Hepatocyte (in vitro differentiated cells): ENCODE measurements around the gene PAXX. TPM values are rescaled to one million over a fixed set of nuclear protein-coding genes. Genes with fewer than 3 reads are reported as not detected.

Experiments
- DNase-seq: peaks from one replicate; pipeline ENCODE4 v3.0.0-alpha.2; 2016; ENCODE audit warnings: low spot score
- H2AFZ ChIP-seq: fragments of 200-600 bp; sonication (generic); 2 replicates; pipeline ENCODE4 v1.6.0; 2016; ENCODE audit warnings: antibody characterized with exemption, mild to moderate bottlenecking
- H3K27ac ChIP-seq: fragments of 200-600 bp; sonication (generic); 2 replicates; pipeline ENCODE4 v1.5.1; 2016; ENCODE audit warnings: mild to moderate bottlenecking
- H3K27me3 ChIP-seq: fragments of 200-600 bp; sonication (generic); 2 replicates; pipeline ENCODE4 v1.6.1; 2016
- H3K36me3 ChIP-seq: fragments of 200-600 bp; sonication (generic); replicated peaks from 2 replicates; pipeline ENCODE4 v1.5.1; 2016; ENCODE audit warnings: low read depth; ENCODE audit not compliant: insufficient read depth
- H3K4me1 ChIP-seq: fragments of 200-600 bp; sonication (generic); 2 replicates; pipeline ENCODE4 v1.5.1; 2016; ENCODE audit warnings: mild to moderate bottlenecking, moderate library complexity; ENCODE audit not compliant: insufficient read depth
- H3K4me2 ChIP-seq: fragments of 200-600 bp; sonication (generic); 2 replicates; pipeline ENCODE4 v1.6.0; 2016
- H3K4me3 ChIP-seq: fragments of 200-600 bp; sonication (generic); 2 replicates; pipeline ENCODE4 v1.5.1; 2016; ENCODE audit warnings: mild to moderate bottlenecking
- H3K79me2 ChIP-seq: fragments of 200-600 bp; sonication (generic); 2 replicates; pipeline ENCODE4 v1.6.0; 2017; ENCODE audit warnings: mild to moderate bottlenecking
- H3K9me2 ChIP-seq: fragments of 200-600 bp; sonication (generic); replicated peaks from 2 replicates; pipeline ENCODE4 v1.6.0; 2017; ENCODE audit warnings: mild to moderate bottlenecking; ENCODE audit not compliant: insufficient read depth
- H3K9me3 ChIP-seq: fragments of 200-600 bp; sonication (generic); 2 replicates; pipeline ENCODE4 v1.5.1; 2016; ENCODE audit warnings: low read depth, mild to moderate bottlenecking
- H4K20me1 ChIP-seq: fragments of 200-600 bp; sonication (generic); 2 replicates; pipeline ENCODE4 v1.6.0; 2016; ENCODE audit warnings: mild to moderate bottlenecking; ENCODE audit not compliant: insufficient read depth, poor library complexity, severe bottlenecking
- EZH2 ChIP-seq: fragments of 200-600 bp; sonication (generic); IDR thresholded peaks from 2 replicates; pipeline ENCODE4 v1.6.1; 2016; ENCODE audit warnings: antibody characterized with exemption, mild to moderate bottlenecking, borderline replicate concordance
- EZH2phosphoT487 ChIP-seq: fragments of 200-600 bp; sonication (generic); IDR thresholded peaks from one replicate; pipeline ENCODE4 v1.6.1; 2018; ENCODE audit warnings: antibody characterized with exemption, mild to moderate bottlenecking, low read depth, moderate library complexity; ENCODE audit not compliant: unreplicated experiment, severe bottlenecking
- WGBS: methylation state at CpG from one replicate; pipeline ENCODE4 v1.1.6; 2016; ENCODE audit warnings: low lambda C conversion rate; ENCODE audit errors: missing lambda C conversion rate; 5-methylcytosine and 5-hydroxymethylcytosine counted together
- polyA plus RNA-seq: library from polyadenylated mRNA; unstranded; fragments of >200 nt; fragmentation: Nextera tagmentation; extraction: Ambion mirVana; gene quantifications from 2 replicates; pipeline ENCODE4 v1.2.1, GENCODE V29; 2016
- total RNA-seq: library from RNA; depleted of rRNA; stranded (reverse); fragments of >200 nt; gene quantifications from 2 replicates; pipeline ENCODE4 v1.2.3, GENCODE V29; 2014
- TF ChIP-seq, protein P1 (sequence below): fragments of 200-600 bp; sonication (generic); IDR thresholded peaks from 2 replicates; pipeline ENCODE4 v1.5.1; 2016; ENCODE audit warnings: antibody characterized with exemption, mild to moderate bottlenecking; ENCODE audit not compliant: poor library complexity

Gene PAXX
- total and polyA plus RNA-seq, 2 experiments from 2014 or later = 39.5 to 89.5 TPM

DNA sequence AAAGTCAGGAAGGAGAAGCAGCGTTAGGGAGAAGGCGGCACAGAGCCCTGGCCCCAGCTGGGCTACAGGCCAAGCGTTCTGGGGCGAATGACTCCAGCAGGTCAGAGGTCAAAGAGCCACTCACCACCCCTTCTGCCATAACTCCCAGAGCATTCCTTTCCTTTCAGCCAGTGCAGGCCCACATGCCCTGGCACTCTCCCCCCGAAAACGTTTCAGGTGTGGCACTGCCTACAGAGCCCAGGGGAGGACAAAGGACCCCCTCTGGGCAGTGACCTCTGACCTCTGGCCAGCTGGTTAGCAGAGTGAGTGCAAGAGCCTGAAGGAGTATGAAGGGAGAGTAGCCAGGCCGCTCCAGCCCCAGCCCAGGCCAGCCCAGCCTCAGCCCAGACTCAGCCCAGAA lies 30.9 kb downstream of the PAXX start:
- Histone ChIP-seq H3K4me1 (peaks cover 6% of the 10 kb centered on the region), H3K27ac (no peak overlapping the region), H3K27me3 (no peaks in the 10 kb centered on the region), H2AFZ (no peak overlapping the region), H3K4me3 (no peak overlapping the region), H3K4me2 (no peak overlapping the region), H3K36me3 (no peaks in the 10 kb centered on the region), H3K79me2 (no peaks in the 10 kb centered on the region), H3K9me3 (no peaks in the 10 kb centered on the region), H3K9me2 (no peaks in the 10 kb centered on the region), H4K20me1 (no peaks in the 10 kb centered on the region)
- WGBS = 82% methylated on average over 6 of the region's 7 CpGs
- DNase-seq = no peak
- TF ChIP-seq EZH2 (no peak), EZH2phosphoT487 (no peak)
- TF ChIP-seq, protein P1, sequence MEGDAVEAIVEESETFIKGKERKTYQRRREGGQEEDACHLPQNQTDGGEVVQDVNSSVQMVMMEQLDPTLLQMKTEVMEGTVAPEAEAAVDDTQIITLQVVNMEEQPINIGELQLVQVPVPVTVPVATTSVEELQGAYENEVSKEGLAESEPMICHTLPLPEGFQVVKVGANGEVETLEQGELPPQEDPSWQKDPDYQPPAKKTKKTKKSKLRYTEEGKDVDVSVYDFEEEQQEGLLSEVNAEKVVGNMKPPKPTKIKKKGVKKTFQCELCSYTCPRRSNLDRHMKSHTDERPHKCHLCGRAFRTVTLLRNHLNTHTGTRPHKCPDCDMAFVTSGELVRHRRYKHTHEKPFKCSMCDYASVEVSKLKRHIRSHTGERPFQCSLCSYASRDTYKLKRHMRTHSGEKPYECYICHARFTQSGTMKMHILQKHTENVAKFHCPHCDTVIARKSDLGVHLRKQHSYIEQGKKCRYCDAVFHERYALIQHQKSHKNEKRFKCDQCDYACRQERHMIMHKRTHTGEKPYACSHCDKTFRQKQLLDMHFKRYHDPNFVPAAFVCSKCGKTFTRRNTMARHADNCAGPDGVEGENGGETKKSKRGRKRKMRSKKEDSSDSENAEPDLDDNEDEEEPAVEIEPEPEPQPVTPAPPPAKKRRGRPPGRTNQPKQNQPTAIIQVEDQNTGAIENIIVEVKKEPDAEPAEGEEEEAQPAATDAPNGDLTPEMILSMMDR = no peak

DNA sequence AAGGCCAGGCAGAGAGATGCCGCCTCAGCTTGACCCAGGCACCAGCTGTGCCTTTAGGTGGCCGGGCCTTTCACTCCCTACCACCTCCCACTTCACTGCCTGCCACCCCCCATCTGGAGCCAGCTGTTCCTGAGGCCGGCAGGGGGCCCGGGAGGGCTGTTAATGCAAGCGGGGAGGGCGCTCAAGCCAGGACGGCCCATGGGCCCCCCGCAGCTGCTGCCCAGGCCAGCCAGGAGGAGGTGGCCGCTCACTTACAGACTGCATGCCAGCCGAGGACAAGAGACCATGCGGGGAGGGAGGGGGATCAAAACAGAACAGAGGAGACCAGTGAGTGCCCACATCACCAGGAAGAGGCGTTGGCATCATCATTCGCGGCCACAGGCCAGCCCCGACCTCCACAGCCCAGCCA lies 31.4 kb downstream of the PAXX start:
- Histone ChIP-seq H3K9me2 (no peaks in the 10 kb centered on the region), H3K4me1 (peaks cover 9% of the 10 kb centered on the region), H3K9me3 (no peaks in the 10 kb centered on the region), H3K4me2 (no peak overlapping the region), H3K27ac (no peak overlapping the region), H3K27me3 (no peaks in the 10 kb centered on the region), H2AFZ (no peak overlapping the region), H4K20me1 (no peaks in the 10 kb centered on the region), H3K4me3 (no peak overlapping the region), H3K36me3 (no peaks in the 10 kb centered on the region), H3K79me2 (no peaks in the 10 kb centered on the region)
- no peak for TF ChIP-seq EZH2phosphoT487
- no peak for TF ChIP-seq EZH2
- TF ChIP-seq, protein P1 = no peak
- 86% methylated on average over 12 of the region's 15 CpGs for WGBS
- no peak for DNase-seq

- Histone ChIP-seq H3K4me3 (no peak overlapping the region), H3K9me2 (no peaks in the 10 kb centered on the region), H3K4me2 (no peak overlapping the region), H3K4me1 (peaks cover 20% of the 10 kb centered on the region), H3K9me3 (no peaks in the 10 kb centered on the region), H3K79me2 (no peaks in the 10 kb centered on the region), H2AFZ (no peak overlapping the region), H4K20me1 (no peaks in the 10 kb centered on the region), H3K36me3 (no peaks in the 10 kb centered on the region), H3K27ac (no peak overlapping the region), H3K27me3 (no peaks in the 10 kb centered on the region)
- no peak for TF ChIP-seq EZH2
- TF ChIP-seq, protein P1 = no peak
- no peak for TF ChIP-seq EZH2phosphoT487
- DNase-seq = no peak
- WGBS = 92% methylated on average over 20 of the region's 21 CpGs
These were observed 33.3 kb downstream of the PAXX start for GRCh38 chr9:137025517-137025966.

GRCh38 chr9:137026384-137026783 lies 34.2 kb downstream of the PAXX start:
- WGBS = 100% methylated on average over 1 of the region's 2 CpGs
- Histone ChIP-seq H4K20me1 (no peaks in the 10 kb centered on the region), H3K4me2 (no peak overlapping the region)

More at GRCh38 chr9:137026384-137026783, 34.2 kb downstream of the PAXX start:
- no peaks in the 10 kb centered on the region for H3K27me3 ChIP-seq
- no peaks in the 10 kb centered on the region for H3K9me2 ChIP-seq
- no peak overlapping the region for H3K4me3 ChIP-seq
- H2AFZ ChIP-seq = no peak overlapping the region
- H3K79me2 ChIP-seq = no peaks in the 10 kb centered on the region
- DNase-seq = no peak
- no peaks in the 10 kb centered on the region for H3K36me3 ChIP-seq
- no peaks in the 10 kb centered on the region for H3K9me3 ChIP-seq
- peaks cover 20% of the 10 kb centered on the region for H3K4me1 ChIP-seq
- no peak for TF ChIP-seq EZH2phosphoT487
- TF ChIP-seq EZH2 = no peak
- TF ChIP-seq, protein P1 = no peak
- no peak overlapping the region for H3K27ac ChIP-seq
